Lung (tissue), 12 donors: ENCODE data around the gene KLHL8. TPM values are rescaled to one million over a fixed set of nuclear protein-coding genes. Genes with fewer than 3 reads are reported as not detected.

ENCODE experiments used
- ATAC-seq: fragments of 200-7000 bp; cut with Tn5 transposase; one replicate; pipeline ENCODE4 v1.9.1; 2020; ENCODE audit warnings: moderate number of reproducible peaks; ENCODE audit not compliant: insufficient read depth, low FRiP score
- DNase-seq, 3 donors: peaks; one replicate each; pipeline ENCODE4 v3.0.0-alpha.2; 2013 to 2017
- H3K27ac ChIP-seq, 2 donors: one replicate each; pipeline ENCODE4 v1.5.1; 2013; ENCODE audit warnings: mild to moderate bottlenecking in 2 of 2, moderate library complexity in 2 of 2, control low read depth in 1 of 2, inconsistent platforms in 1 of 2, low read depth in 1 of 2, low read length in 1 of 2
- H3K27me3 ChIP-seq, 3 donors: one replicate each; pipeline ENCODE4 v1.5.1; 2013; ENCODE audit warnings: low read length in 2 of 3; ENCODE audit not compliant: control insufficient read depth in 3 of 3, insufficient read depth in 3 of 3
- H3K36me3 ChIP-seq, 4 donors: one replicate each; pipeline ENCODE4 v1.5.1; 2013; ENCODE audit warnings: low read length in 4 of 4, mild to moderate bottlenecking in 1 of 4, moderate library complexity in 1 of 4; ENCODE audit not compliant: control insufficient read depth in 4 of 4, insufficient read depth in 4 of 4
- H3K4me1 ChIP-seq, 5 donors: one replicate each; pipeline ENCODE4 v1.5.1; 2013; ENCODE audit warnings: low read length in 5 of 5, mild to moderate bottlenecking in 2 of 5, moderate library complexity in 1 of 5; ENCODE audit not compliant: control insufficient read depth in 5 of 5, insufficient read depth in 5 of 5
- H3K4me3 ChIP-seq: one replicate; pipeline ENCODE4 v1.5.1; 2013; ENCODE audit warnings: mild to moderate bottlenecking, control low read depth, moderate library complexity
- H3K9ac ChIP-seq, 2 donors: one replicate each; pipeline ENCODE4 v1.5.1; 2013; ENCODE audit warnings: low read length in 2 of 2, control low read depth in 1 of 2; ENCODE audit not compliant: insufficient read depth in 1 of 2
- H3K9me3 ChIP-seq, 4 donors: one replicate each; pipeline ENCODE4 v1.5.1; 2013; ENCODE audit warnings: low read length in 3 of 4, mild to moderate bottlenecking in 1 of 4, moderate library complexity in 1 of 4; ENCODE audit not compliant: control insufficient read depth in 4 of 4, insufficient read depth in 3 of 4
- WGBS, 2 donors: extraction: QIAGEN DNeasy Blood & Tissue Kit; methylation state at CpG; one replicate each; pipeline ENCODE4 v1.1.7; 2013; 5-methylcytosine and 5-hydroxymethylcytosine counted together
- polyA plus RNA-seq, 2 donors: library from polyadenylated mRNA; stranded (reverse); fragments of 200-250 nt; gene quantifications; one replicate each; pipeline ENCODE4 v1.2.1, GENCODE V29; 2013
- total RNA-seq, 2 donors: library from RNA; depleted of rRNA in 1 of 2; stranded (reverse); fragments of >200 nt in 1 of 2; gene quantifications; one replicate each; pipeline ENCODE4 v1.2.1, GENCODE V29; 2014 to 2021
- TF ChIP-seq, protein P1 (sequence below): IDR thresholded peaks from 2 replicates; pipeline ENCODE4 v1.5.1; 2012; ENCODE audit warnings: mild to moderate bottlenecking; ENCODE audit errors: control extremely low read depth, extremely low read depth
- donor health status: control.
- donor health status: control.
- donor health status: Bipolar disorder and iron deficiency.
- donor health status: healthy.
- donor health status: DM: yes; HTN: yes; CAD: no.

KLHL8 gene
- total and polyA plus RNA-seq, 4 donors = 3.3 to 23.1 (median 9.9) TPM

GRCh38 chr4:87117051-87117731 lies 103.2 kb downstream of the KLHL8 start:
- Histone ChIP-seq H3K4me1 (peaks cover 6 to 25% (median 18%) of the 10 kb centered on the region in 5 donors), H3K27me3 (no peaks in the 10 kb centered on the region), H3K9me3 (no peaks in the 10 kb centered on the region), H3K27ac (peak overlapping the region; percentile 39 to 40), H3K4me3 (no peak overlapping the region), H3K9ac (no peak overlapping the region), H3K36me3 (peaks cover 17 to 23% (median 21%) of the 10 kb centered on the region in 4 donors)
- DNase-seq = no peak
- ATAC-seq = no peak
- TF ChIP-seq, protein P1, sequence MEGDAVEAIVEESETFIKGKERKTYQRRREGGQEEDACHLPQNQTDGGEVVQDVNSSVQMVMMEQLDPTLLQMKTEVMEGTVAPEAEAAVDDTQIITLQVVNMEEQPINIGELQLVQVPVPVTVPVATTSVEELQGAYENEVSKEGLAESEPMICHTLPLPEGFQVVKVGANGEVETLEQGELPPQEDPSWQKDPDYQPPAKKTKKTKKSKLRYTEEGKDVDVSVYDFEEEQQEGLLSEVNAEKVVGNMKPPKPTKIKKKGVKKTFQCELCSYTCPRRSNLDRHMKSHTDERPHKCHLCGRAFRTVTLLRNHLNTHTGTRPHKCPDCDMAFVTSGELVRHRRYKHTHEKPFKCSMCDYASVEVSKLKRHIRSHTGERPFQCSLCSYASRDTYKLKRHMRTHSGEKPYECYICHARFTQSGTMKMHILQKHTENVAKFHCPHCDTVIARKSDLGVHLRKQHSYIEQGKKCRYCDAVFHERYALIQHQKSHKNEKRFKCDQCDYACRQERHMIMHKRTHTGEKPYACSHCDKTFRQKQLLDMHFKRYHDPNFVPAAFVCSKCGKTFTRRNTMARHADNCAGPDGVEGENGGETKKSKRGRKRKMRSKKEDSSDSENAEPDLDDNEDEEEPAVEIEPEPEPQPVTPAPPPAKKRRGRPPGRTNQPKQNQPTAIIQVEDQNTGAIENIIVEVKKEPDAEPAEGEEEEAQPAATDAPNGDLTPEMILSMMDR = no peak
- 69 to 84% methylated on average over 8 of the region's 8 CpGs for WGBS, 2 donors

DNA sequence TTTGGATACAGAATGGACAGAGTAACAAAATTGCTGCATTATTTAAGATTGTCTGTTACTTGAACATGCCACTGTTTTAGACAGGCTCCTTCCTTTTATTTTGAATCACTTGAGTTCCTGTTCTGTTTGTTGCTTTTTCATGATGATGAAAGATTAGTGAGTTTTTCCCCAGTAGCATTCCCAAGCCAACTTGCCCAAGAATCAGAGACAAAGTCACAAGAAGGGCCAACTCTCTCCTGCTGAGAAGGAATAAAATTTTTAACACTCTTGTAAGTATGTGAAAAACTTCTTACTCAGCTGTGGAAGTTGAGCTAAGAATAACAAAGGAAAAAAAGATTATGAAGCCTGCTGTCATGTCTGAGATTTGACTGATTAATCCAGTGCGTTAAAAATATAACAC lies 104.2 kb downstream of the KLHL8 start:
- H3K27ac ChIP-seq = no peak overlapping the region
- no peak for DNase-seq
- H3K9ac ChIP-seq = no peak overlapping the region
- H3K9me3 ChIP-seq = no peaks in the 10 kb centered on the region
- 84 to 96% methylated on average over 1 of the region's 1 CpG for WGBS, 2 donors
- H3K4me3 ChIP-seq = no peak overlapping the region
- H3K36me3 ChIP-seq = peaks cover 22 to 23% (median 23%) of the 10 kb centered on the region in 4 donors
- no peaks in the 10 kb centered on the region for H3K27me3 ChIP-seq
- TF ChIP-seq, protein P1 = no peak
- no peak for ATAC-seq
- H3K4me1 ChIP-seq = peaks cover 3 to 20% (median 14%) of the 10 kb centered on the region in 5 donors

DNA sequence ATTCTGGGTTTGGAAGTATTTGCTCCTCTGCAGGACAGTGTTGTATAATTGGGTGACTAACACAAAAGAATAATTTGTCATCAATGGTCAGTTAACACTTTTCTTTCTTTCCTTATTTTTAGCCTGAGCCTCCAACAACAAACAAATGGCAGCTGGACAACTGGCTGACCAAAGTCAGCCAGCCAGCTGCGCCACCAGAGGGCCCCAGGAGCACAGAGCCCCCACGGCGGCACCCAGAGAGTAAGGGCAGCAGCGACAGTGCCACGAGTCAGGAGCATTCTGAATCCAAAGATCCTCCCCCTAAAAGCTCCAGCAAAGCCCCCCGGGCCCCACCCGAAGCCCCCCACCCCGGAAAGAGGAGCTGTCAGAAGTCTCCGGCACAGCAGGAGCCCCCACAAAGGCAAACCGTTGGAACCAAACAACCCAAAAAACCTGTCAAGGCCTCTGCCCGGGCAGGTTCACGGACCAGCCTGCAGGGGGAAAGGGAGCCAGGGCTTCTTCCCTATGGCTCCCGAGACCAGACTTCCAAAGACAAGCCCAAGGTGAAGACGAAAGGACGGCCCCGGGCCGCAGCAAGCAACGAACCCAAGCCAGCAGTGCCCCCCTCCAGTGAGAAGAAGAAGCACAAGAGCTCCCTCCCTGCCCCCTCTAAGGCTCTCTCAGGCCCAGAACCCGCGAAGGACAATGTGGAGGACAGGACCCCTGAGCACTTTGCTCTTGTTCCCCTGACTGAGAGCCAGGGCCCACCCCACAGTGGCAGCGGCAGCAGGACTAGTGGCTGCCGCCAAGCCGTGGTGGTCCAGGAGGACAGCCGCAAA lies 106.0 kb downstream of the KLHL8 start:
- no peak for ATAC-seq
- DNase-seq = no peak
- TF ChIP-seq, protein P1 = no peak
- Histone ChIP-seq H3K27ac (no peak overlapping the region), H3K9me3 (no peaks in the 10 kb centered on the region), H3K4me3 (no peak overlapping the region), H3K9ac (no peak overlapping the region), H3K4me1 (peaks cover 0 to 12% (median 9%) of the 10 kb centered on the region in 5 donors), H3K36me3 (peaks cover 15 to 23% (median 21%) of the 10 kb centered on the region in 4 donors), H3K27me3 (no peaks in the 10 kb centered on the region)
- 93 to 94% methylated on average over 24 of the region's 24 CpGs for WGBS, 2 donors
